ENCODE data around the gene SUFU. TPM values are rescaled to one million over a fixed set of nuclear protein-coding genes. Genes with fewer than 3 reads are reported as not detected.

The SUFU gene
- total and polyA plus RNA-seq, 2 of the 13 experiments (the other 11 are each of a cell fraction or from before 2014, with no cell fraction given): 2.9 to 5.5 TPM

DNA sequence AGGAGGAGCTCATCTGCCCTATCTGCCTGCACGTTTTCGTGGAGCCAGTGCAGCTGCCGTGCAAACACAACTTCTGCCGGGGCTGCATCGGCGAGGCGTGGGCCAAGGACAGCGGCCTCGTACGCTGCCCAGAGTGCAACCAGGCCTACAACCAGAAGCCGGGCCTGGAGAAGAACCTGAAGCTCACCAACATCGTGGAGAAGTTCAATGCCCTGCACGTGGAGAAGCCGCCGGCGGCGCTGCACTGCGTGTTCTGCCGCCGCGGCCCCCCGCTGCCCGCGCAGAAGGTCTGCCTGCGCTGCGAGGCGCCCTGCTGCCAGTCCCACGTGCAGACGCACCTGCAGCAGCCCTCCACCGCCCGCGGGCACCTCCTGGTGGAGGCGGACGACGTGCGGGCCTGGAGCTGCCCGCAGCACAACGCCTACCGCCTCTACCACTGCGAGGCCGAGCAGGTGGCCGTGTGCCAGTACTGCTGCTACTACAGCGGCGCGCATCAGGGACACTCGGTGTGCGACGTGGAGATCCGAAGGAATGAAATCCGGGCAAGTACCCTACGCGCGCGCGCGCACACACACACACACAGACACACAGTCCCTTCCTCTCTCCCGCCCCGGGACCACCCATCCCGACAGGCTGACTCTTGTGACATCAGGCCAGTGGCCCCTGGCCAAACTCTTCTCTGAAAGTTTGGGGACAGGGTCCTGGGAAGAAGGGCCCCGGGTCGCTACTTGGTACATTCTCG is 141.0 kb downstream of the SUFU start (continued):
- TF ChIP-seq HDAC6 (IDR thresholded peaks at IDR 0.05; ENCODE audit: low read depth, low read length) (no peak), CEBPB (IDR thresholded peaks at IDR 0.05; ENCODE audit: borderline replicate concordance, low read depth, low read length) (no peak), ARHGAP35 (CRISPR knock-in tag; IDR thresholded peaks at IDR 0.05; ENCODE audit: borderline replicate concordance) (no peak; the same call in 1 of the 2 replicates), POLR2AphosphoS2 (IDR thresholded peaks at IDR 0.05; ENCODE audit: low read depth, low read length) (no peak), KLF11 (CRISPR knock-in tag; IDR thresholded peaks at IDR 0.05) (no peak), YEATS4 (CRISPR knock-in tag; IDR thresholded peaks at IDR 0.05; ENCODE audit: borderline replicate concordance) (peak; percentile 79), NR0B2 (CRISPR knock-in tag; IDR thresholded peaks at IDR 0.05) (peak; percentile 94), GZF1 (CRISPR knock-in tag; IDR thresholded peaks at IDR 0.05) (no peak), ZNF691 (CRISPR knock-in tag; IDR thresholded peaks at IDR 0.05; ENCODE audit: borderline replicate concordance, low read depth) (peak; percentile 85; the same call in 1 of the 2 replicates), ZNF263 (CRISPR knock-in tag; IDR thresholded peaks at IDR 0.05) (peak; percentile 52; the same call in 1 of the 2 replicates), SATB2 (CRISPR knock-in tag; IDR thresholded peaks at IDR 0.05) (no peak; the same call in 1 of the 2 replicates), AGO2 (optimal IDR thresholded peaks at IDR 0.05; ENCODE audit: low read depth, low read length) (peak; percentile 88), ZNF20 (CRISPR knock-in tag; IDR thresholded peaks at IDR 0.05) (no peak; the same call in 1 of the 2 replicates), ZEB1 (IDR thresholded peaks at IDR 0.05; ENCODE audit: insufficient replicate concordance, low read depth) (no peak), POLR2AphosphoS5 (IDR thresholded peaks at IDR 0.05; ENCODE audit: low read depth, low read length) (no peak)
- TF ChIP-seq, protein P1, sequence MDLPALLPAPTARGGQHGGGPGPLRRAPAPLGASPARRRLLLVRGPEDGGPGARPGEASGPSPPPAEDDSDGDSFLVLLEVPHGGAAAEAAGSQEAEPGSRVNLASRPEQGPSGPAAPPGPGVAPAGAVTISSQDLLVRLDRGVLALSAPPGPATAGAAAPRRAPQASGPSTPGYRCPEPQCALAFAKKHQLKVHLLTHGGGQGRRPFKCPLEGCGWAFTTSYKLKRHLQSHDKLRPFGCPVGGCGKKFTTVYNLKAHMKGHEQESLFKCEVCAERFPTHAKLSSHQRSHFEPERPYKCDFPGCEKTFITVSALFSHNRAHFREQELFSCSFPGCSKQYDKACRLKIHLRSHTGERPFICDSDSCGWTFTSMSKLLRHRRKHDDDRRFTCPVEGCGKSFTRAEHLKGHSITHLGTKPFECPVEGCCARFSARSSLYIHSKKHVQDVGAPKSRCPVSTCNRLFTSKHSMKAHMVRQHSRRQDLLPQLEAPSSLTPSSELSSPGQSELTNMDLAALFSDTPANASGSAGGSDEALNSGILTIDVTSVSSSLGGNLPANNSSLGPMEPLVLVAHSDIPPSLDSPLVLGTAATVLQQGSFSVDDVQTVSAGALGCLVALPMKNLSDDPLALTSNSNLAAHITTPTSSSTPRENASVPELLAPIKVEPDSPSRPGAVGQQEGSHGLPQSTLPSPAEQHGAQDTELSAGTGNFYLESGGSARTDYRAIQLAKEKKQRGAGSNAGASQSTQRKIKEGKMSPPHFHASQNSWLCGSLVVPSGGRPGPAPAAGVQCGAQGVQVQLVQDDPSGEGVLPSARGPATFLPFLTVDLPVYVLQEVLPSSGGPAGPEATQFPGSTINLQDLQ (CRISPR knock-in tag; IDR thresholded peaks at IDR 0.05): peak; percentile 81
- TF ChIP-seq, protein P2, sequence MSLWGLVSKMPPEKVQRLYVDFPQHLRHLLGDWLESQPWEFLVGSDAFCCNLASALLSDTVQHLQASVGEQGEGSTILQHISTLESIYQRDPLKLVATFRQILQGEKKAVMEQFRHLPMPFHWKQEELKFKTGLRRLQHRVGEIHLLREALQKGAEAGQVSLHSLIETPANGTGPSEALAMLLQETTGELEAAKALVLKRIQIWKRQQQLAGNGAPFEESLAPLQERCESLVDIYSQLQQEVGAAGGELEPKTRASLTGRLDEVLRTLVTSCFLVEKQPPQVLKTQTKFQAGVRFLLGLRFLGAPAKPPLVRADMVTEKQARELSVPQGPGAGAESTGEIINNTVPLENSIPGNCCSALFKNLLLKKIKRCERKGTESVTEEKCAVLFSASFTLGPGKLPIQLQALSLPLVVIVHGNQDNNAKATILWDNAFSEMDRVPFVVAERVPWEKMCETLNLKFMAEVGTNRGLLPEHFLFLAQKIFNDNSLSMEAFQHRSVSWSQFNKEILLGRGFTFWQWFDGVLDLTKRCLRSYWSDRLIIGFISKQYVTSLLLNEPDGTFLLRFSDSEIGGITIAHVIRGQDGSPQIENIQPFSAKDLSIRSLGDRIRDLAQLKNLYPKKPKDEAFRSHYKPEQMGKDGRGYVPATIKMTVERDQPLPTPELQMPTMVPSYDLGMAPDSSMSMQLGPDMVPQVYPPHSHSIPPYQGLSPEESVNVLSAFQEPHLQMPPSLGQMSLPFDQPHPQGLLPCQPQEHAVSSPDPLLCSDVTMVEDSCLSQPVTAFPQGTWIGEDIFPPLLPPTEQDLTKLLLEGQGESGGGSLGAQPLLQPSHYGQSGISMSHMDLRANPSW (CRISPR knock-in tag; IDR thresholded peaks at IDR 0.05; ENCODE audit: borderline replicate concordance): no peak
- TF ChIP-seq, protein P3, sequence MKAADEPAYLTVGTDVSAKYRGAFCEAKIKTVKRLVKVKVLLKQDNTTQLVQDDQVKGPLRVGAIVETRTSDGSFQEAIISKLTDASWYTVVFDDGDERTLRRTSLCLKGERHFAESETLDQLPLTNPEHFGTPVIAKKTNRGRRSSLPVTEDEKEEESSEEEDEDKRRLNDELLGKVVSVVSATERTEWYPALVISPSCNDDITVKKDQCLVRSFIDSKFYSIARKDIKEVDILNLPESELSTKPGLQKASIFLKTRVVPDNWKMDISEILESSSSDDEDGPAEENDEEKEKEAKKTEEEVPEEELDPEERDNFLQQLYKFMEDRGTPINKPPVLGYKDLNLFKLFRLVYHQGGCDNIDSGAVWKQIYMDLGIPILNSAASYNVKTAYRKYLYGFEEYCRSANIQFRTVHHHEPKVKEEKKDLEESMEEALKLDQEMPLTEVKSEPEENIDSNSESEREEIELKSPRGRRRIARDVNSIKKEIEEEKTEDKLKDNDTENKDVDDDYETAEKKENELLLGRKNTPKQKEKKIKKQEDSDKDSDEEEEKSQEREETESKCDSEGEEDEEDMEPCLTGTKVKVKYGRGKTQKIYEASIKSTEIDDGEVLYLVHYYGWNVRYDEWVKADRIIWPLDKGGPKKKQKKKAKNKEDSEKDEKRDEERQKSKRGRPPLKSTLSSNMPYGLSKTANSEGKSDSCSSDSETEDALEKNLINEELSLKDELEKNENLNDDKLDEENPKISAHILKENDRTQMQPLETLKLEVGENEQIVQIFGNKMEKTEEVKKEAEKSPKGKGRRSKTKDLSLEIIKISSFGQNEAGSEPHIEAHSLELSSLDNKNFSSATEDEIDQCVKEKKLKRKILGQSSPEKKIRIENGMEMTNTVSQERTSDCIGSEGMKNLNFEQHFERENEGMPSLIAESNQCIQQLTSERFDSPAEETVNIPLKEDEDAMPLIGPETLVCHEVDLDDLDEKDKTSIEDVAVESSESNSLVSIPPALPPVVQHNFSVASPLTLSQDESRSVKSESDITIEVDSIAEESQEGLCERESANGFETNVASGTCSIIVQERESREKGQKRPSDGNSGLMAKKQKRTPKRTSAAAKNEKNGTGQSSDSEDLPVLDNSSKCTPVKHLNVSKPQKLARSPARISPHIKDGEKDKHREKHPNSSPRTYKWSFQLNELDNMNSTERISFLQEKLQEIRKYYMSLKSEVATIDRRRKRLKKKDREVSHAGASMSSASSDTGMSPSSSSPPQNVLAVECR (CRISPR knock-in tag; IDR thresholded peaks at IDR 0.05; ENCODE audit: borderline replicate concordance): peak; percentile 75

Measured in HepG2 (cell line).